HepG2 (cell line): ENCODE measurements around the gene CARMIL3. TPM values are rescaled to one million over a fixed set of nuclear protein-coding genes. Genes with fewer than 3 reads are reported as not detected.

ENCODE experiments used
- HNF4A ChIP-seq: sonication (generic); formaldehyde crosslinking; IDR thresholded peaks from 2 replicates; pipeline ENCODE4 v1.4.0; 2020; ENCODE audit warnings: missing genetic modification reagents
- MIER3 ChIP-seq: IDR thresholded peaks from 2 replicates; pipeline ENCODE4 v1.6.1; 2016; ENCODE audit warnings: missing compliant biosample characterization, borderline replicate concordance
- MYNN ChIP-seq: sonication (generic); formaldehyde crosslinking; IDR thresholded peaks from 2 replicates; pipeline ENCODE4 v1.4.0; 2020; ENCODE audit warnings: mild to moderate bottlenecking, low read depth, missing genetic modification reagents
- PAX8 ChIP-seq: sonication (generic); formaldehyde crosslinking; IDR thresholded peaks from 2 replicates; pipeline ENCODE4 v1.8.0; 2022; ENCODE audit warnings: mild to moderate bottlenecking, missing genetic modification reagents, borderline replicate concordance
- PBX2 ChIP-seq: IDR thresholded peaks from 2 replicates; pipeline ENCODE4 v1.6.1; 2016; ENCODE audit warnings: control low read depth
- ZBTB46 ChIP-seq: sonication (generic); formaldehyde crosslinking; IDR thresholded peaks from 2 replicates; pipeline ENCODE4 v1.4.0; 2020; ENCODE audit warnings: mild to moderate bottlenecking, missing genetic modification reagents, borderline replicate concordance
- ZNF570 ChIP-seq: sonication (generic); formaldehyde crosslinking; IDR thresholded peaks from 2 replicates; pipeline ENCODE4 v1.4.0; 2020; ENCODE audit warnings: mild to moderate bottlenecking, missing genetic modification reagents, borderline replicate concordance
- ZNF83 ChIP-seq: sonication (generic); formaldehyde crosslinking; IDR thresholded peaks from 2 replicates; pipeline ENCODE4 v1.4.0; 2020; ENCODE audit warnings: missing genetic modification reagents, mild to moderate bottlenecking, borderline replicate concordance
- polyA plus RNA-seq, 8 experiments: library from polyadenylated mRNA; depleted of rRNA in 3 of 8; stranded (reverse) in 7 of 8; unstranded in 1 of 8; fragments of >200 nt; fragmentation: Illumina TruSeq in 4 of 8; extraction: Trizol in 4 of 8; gene quantifications; 2 replicates each; pipeline versions ENCODE4 v1.2.1 to v1.2.3, GENCODE V29; 2011 to 2016; ENCODE audit warnings: low read depth in 4 of 8, missing spikeins in 1 of 8, mixed read lengths in 1 of 8; ENCODE audit not compliant: insufficient read depth in 1 of 8
- total RNA-seq, 5 experiments: library from RNA; depleted of rRNA; stranded (reverse); fragments of >200 nt; fragmentation: Illumina TruSeq; extraction: Trizol; gene quantifications; 2 replicates each; pipeline ENCODE4 v1.2.3, GENCODE V29; 2016; ENCODE audit warnings: low read depth in 1 of 5
- TF ChIP-seq, protein P1 (sequence below): sonication (generic); formaldehyde crosslinking; IDR thresholded peaks from 2 replicates; pipeline ENCODE4 v1.4.0; 2020; ENCODE audit warnings: mild to moderate bottlenecking, missing genetic modification reagents, borderline replicate concordance
- TF ChIP-seq, protein P2 (sequence below): sonication (generic); formaldehyde crosslinking; IDR thresholded peaks from 2 replicates; pipeline ENCODE4 v1.5.1; 2020; ENCODE audit warnings: mild to moderate bottlenecking, missing genetic modification reagents
- TF ChIP-seq, protein P3 (sequence below): sonication (generic); formaldehyde crosslinking; IDR thresholded peaks from 2 replicates; pipeline ENCODE4 v1.8.1; 2022; ENCODE audit warnings: mild to moderate bottlenecking, missing genetic modification reagents
- TF ChIP-seq, protein P4 (sequence below): sonication (generic); formaldehyde crosslinking; IDR thresholded peaks from 2 replicates; pipeline ENCODE4 v1.4.0; 2020; ENCODE audit warnings: missing genetic modification reagents

CARMIL3 gene
- total and polyA plus RNA-seq, 2 of the 13 experiments (the other 11 are each of a cell fraction or from before 2014, with no cell fraction given) = 0.27 to 0.55 TPM

DNA sequence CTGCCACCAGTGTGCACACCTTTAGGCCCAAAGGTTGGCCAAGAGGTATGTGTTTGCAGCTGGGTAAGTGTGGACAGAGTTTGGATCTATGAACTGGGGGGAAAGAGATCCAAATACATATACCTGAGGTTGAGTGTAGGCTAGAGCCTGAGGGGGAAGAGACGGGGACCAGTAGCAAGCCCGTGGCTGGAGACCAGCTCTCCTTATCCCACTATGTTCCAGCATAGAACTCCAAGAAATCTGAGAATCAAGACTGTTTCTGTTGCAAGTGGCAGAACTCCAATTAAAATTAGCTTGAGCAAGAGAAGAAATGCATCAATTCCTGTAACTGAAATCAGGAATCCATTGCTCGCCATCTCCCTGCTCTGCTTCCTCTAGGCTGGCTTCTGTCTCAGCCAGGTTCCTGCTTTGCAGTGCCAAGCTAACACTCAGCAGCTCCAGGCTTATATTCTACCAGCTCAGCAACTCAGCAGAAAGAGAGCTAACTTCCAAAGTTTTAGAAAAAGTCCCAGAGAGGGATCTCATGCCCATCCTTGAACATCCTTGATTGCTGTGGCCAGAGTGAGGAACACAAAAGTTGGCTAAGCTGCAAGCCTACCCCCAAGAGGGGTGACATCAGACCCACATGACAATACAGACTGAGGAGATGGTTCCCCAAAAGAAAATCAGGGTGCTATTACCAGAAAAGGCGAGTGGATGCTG, 40.8 kb downstream of the CARMIL3 start (continued):
- TF ChIP-seq, protein P1, sequence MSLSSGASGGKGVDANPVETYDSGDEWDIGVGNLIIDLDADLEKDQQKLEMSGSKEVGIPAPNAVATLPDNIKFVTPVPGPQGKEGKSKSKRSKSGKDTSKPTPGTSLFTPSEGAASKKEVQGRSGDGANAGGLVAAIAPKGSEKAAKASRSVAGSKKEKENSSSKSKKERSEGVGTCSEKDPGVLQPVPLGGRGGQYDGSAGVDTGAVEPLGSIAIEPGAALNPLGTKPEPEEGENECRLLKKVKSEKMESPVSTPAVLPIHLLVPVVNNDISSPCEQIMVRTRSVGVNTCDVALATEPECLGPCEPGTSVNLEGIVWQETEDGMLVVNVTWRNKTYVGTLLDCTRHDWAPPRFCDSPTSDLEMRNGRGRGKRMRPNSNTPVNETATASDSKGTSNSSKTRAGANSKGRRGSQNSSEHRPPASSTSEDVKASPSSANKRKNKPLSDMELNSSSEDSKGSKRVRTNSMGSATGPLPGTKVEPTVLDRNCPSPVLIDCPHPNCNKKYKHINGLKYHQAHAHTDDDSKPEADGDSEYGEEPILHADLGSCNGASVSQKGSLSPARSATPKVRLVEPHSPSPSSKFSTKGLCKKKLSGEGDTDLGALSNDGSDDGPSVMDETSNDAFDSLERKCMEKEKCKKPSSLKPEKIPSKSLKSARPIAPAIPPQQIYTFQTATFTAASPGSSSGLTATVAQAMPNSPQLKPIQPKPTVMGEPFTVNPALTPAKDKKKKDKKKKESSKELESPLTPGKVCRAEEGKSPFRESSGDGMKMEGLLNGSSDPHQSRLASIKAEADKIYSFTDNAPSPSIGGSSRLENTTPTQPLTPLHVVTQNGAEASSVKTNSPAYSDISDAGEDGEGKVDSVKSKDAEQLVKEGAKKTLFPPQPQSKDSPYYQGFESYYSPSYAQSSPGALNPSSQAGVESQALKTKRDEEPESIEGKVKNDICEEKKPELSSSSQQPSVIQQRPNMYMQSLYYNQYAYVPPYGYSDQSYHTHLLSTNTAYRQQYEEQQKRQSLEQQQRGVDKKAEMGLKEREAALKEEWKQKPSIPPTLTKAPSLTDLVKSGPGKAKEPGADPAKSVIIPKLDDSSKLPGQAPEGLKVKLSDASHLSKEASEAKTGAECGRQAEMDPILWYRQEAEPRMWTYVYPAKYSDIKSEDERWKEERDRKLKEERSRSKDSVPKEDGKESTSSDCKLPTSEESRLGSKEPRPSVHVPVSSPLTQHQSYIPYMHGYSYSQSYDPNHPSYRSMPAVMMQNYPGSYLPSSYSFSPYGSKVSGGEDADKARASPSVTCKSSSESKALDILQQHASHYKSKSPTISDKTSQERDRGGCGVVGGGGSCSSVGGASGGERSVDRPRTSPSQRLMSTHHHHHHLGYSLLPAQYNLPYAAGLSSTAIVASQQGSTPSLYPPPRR (CRISPR knock-in tag) = 0 out of 2 replicates have a peak, but pooled peaks have one; percentile 47
- TF ChIP-seq MIER3 (CRISPR knock-in tag) (0 out of 2 replicates have a peak, but pooled peaks have one; percentile 10), MYNN (no peak), PAX8 (CRISPR knock-in tag) (0 out of 2 replicates have a peak, but pooled peaks have one; percentile 60), HNF4A (CRISPR knock-in tag) (0 out of 2 replicates have a peak, but pooled peaks have one; percentile 16), PBX2 (CRISPR knock-in tag) (0 out of 2 replicates have a peak, but pooled peaks have one; percentile 6), ZNF570 (CRISPR knock-in tag) (0 out of 2 replicates have a peak, but pooled peaks have one; percentile 45), ZBTB46 (CRISPR knock-in tag) (0 out of 2 replicates have a peak, but pooled peaks have one; percentile 62), ZNF83 (CRISPR knock-in tag) (no peak)
- TF ChIP-seq, protein P2, sequence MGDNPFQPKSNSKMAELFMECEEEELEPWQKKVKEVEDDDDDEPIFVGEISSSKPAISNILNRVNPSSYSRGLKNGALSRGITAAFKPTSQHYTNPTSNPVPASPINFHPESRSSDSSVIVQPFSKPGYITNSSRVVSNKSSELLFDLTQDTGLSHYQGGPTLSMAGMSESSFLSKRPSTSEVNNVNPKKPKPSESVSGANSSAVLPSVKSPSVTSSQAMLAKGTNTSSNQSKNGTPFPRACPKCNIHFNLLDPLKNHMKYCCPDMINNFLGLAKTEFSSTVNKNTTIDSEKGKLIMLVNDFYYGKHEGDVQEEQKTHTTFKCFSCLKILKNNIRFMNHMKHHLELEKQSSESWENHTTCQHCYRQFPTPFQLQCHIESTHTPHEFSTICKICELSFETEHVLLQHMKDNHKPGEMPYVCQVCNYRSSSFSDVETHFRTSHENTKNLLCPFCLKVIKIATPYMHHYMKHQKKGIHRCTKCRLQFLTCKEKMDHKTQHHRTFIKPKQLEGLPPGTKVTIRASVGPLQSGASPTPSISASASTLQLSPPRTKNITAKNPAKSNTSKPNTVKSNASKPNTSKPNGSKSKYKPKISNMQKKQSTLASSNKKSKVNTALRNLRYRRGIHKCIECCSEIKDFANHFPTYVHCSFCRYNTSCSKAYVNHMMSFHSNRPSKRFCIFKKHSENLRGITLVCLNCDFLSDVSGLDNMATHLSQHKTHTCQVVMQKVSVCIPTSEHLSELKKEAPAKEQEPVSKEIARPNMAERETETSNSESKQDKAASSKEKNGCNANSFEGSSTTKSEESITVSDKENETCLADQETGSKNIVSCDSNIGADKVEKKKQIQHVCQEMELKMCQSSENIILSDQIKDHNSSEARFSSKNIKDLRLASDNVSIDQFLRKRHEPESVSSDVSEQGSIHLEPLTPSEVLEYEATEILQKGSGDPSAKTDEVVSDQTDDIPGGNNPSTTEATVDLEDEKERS = 0 out of 2 replicates have a peak, but pooled peaks have one; percentile 38
- TF ChIP-seq, protein P3, sequence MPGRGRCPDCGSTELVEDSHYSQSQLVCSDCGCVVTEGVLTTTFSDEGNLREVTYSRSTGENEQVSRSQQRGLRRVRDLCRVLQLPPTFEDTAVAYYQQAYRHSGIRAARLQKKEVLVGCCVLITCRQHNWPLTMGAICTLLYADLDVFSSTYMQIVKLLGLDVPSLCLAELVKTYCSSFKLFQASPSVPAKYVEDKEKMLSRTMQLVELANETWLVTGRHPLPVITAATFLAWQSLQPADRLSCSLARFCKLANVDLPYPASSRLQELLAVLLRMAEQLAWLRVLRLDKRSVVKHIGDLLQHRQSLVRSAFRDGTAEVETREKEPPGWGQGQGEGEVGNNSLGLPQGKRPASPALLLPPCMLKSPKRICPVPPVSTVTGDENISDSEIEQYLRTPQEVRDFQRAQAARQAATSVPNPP (CRISPR knock-in tag) = peak; percentile 5; the same call in 1 of the 2 replicates
- TF ChIP-seq, protein P4, sequence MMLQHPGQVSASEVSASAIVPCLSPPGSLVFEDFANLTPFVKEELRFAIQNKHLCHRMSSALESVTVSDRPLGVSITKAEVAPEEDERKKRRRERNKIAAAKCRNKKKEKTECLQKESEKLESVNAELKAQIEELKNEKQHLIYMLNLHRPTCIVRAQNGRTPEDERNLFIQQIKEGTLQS (CRISPR knock-in tag) = no peak
